Activated T-cell treated with anti-CD3 and anti-CD28 coated beads, Interleukin-2, amount 50 U/mL, for 4 hours (primary cell): Measurements from ENCODE around the gene SIX6. TPM values are rescaled to one million over a fixed set of nuclear protein-coding genes. Genes with fewer than 3 reads are reported as not detected.

Source experiments
- ATAC-seq, 2 donors: fragments of 200-7000 bp; cut with Tn5 transposase; one replicate each; pipeline ENCODE4 v1.10.0; 2021
- DNase-seq: peaks from one replicate; pipeline ENCODE4 v3.0.0-alpha.2; 2020
- H3K27me3 Mint-ChIP-seq: one replicate; pipeline ENCODE4 v1.8.0; 2021; ENCODE audit warnings: low read depth, mixed read lengths
- H3K36me3 Mint-ChIP-seq: one replicate; pipeline ENCODE4 v1.8.0; 2022; ENCODE audit warnings: mixed read lengths; ENCODE audit not compliant: insufficient read depth
- H3K4me1 Mint-ChIP-seq: one replicate; pipeline ENCODE4 v1.8.0; 2021; ENCODE audit warnings: low read depth, mixed read lengths
- H3K4me3 Mint-ChIP-seq: one replicate; pipeline ENCODE4 v1.8.0; 2021; ENCODE audit warnings: mild to moderate bottlenecking, moderate library complexity, mixed read lengths
- H3K9me3 Mint-ChIP-seq: one replicate; pipeline ENCODE4 v1.8.0; 2021; ENCODE audit warnings: mixed read lengths
- total RNA-seq, 3 donors: library from RNA; stranded (reverse); gene quantifications; one replicate each; pipeline ENCODE4 v1.2.1, GENCODE V29; 2021

SIX6 gene
- total RNA-seq, 3 donors from 2014 or later = not detected

GRCh38 chr14:60508363-60508706 lies 611 bp upstream of the SIX6 start:
- no peak for ATAC-seq
- no peak overlapping the region for H3K4me3 Mint-ChIP-seq
- H3K27me3 Mint-ChIP-seq = peaks cover 83% of the 10 kb centered on the region
- H3K36me3 Mint-ChIP-seq = no peaks in the 10 kb centered on the region
- H3K9me3 Mint-ChIP-seq = no peaks in the 10 kb centered on the region
- DNase-seq = no peak
- H3K4me1 Mint-ChIP-seq = peaks cover 15% of the 10 kb centered on the region

- ATAC-seq (no peak), DNase-seq (no peak)
- H3K4me3 Mint-ChIP-seq = no peak overlapping the region
- no peaks in the 10 kb centered on the region for H3K36me3 Mint-ChIP-seq
- H3K4me1 Mint-ChIP-seq = peaks cover 19% of the 10 kb centered on the region
- H3K9me3 Mint-ChIP-seq = no peaks in the 10 kb centered on the region
- peaks cover 81% of the 10 kb centered on the region for H3K27me3 Mint-ChIP-seq
Measured at GRCh38 chr14:60509438-60510253, 700 bp downstream of the SIX6 start.

DNA sequence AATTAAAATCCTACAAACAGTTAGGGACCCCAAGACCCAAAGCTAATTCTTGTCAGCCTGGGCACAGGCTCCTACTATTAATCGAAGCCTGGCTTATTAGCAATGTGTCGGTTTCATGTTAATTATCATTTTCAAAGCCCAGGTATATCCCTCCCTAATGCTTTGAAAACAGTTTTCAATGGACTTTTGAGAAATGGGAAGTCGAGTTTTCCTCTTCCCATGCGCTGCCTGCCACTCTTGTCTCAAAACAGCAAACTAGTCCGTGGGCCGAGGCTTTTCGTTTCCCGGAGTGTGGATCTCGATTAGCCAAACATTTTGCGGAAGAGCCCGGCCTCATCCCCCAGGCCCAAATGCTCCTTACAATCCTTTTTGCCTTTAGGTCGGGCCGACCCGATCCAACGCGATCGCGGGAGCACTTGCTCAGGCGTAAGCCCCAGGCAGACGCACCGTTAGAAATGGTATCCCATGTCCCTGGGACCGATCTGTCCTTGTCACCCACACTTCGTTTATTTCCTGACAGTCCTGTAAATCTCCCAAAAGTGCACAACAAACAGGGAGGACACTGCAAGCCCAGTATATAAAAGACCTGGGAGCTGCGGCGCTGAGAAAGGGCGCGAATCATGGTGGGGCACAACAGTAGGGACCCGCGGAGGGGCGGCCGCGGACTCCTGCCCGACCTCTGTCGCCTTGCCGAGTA lies 1.5 kb downstream of the SIX6 start:
- Mint-ChIP-seq H3K4me1 (peaks cover 21% of the 10 kb centered on the region), H3K9me3 (no peaks in the 10 kb centered on the region), H3K36me3 (no peaks in the 10 kb centered on the region), H3K27me3 (peaks cover 81% of the 10 kb centered on the region), H3K4me3 (no peak overlapping the region)
- no peak for ATAC-seq
- no peak for DNase-seq

- Mint-ChIP-seq H3K9me3 (no peaks in the 10 kb centered on the region), H3K36me3 (no peaks in the 10 kb centered on the region), H3K4me3 (no peak overlapping the region), H3K4me1 (peaks cover 23% of the 10 kb centered on the region), H3K27me3 (peaks cover 80% of the 10 kb centered on the region)
- ATAC-seq (no peak), DNase-seq (no peak)
Measured at GRCh38 chr14:60510951-60511599, 2.1 kb downstream of the SIX6 start.

GRCh38 chr14:60512126-60512525 lies 3.2 kb downstream of the SIX6 start:
- ATAC-seq = no peak
- no peak for DNase-seq
- Mint-ChIP-seq H3K27me3 (peaks cover 80% of the 10 kb centered on the region), H3K36me3 (no peaks in the 10 kb centered on the region), H3K9me3 (no peaks in the 10 kb centered on the region), H3K4me1 (peaks cover 26% of the 10 kb centered on the region), H3K4me3 (no peak overlapping the region)

- DNase-seq (no peak), ATAC-seq (no peak)
- Mint-ChIP-seq H3K4me1 (peaks cover 24% of the 10 kb centered on the region), H3K4me3 (no peak overlapping the region), H3K9me3 (no peaks in the 10 kb centered on the region), H3K36me3 (no peaks in the 10 kb centered on the region), H3K27me3 (peaks cover 77% of the 10 kb centered on the region)
Measured at GRCh38 chr14:60512973-60513571, 4.1 kb downstream of the SIX6 start.

- Mint-ChIP-seq H3K9me3 (no peaks in the 10 kb centered on the region), H3K4me1 (peaks cover 23% of the 10 kb centered on the region), H3K36me3 (no peaks in the 10 kb centered on the region), H3K27me3 (peaks cover 70% of the 10 kb centered on the region), H3K4me3 (no peak overlapping the region)
- no peak for ATAC-seq
- no peak for DNase-seq
Measured at GRCh38 chr14:60514378-60514740, 5.4 kb downstream of the SIX6 start.

DNA sequence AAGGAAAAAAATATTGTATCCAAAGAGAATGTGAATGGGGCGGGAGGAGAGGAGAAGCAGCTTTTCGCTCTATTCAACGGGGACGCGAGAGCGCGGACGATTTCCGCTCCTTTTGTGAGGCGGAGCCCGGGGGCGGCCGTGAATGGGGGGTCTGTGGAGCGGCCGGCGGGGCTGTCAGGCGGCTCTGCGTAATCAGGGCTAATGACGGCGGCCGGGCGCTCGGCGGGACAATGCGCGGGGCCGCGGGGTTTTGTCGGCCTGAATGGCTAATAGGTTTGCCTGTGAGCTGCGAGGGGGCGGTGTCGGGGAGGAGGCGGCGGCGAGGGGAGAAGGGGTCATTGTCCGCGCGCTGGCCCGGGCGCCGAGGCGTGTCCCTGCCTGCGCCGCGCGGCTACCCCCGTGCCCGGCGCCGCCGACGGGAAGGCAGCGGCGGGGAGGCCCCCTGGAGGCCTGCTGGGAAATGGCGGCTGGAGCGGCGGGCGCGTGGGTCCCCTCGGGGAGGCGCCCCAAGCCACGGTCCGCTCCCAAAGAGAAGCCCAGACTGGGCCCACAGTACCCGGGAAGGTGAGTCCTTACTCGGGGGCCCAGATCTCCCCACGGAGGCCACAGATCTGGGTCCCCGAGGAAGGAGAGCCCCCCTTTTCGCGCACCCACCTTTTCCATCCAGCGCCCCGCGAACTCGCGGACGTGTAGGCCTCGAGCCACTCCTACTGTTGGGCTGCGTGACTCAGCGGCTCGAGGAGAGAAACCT lies 6.0 kb downstream of the SIX6 start:
- Mint-ChIP-seq H3K9me3 (no peaks in the 10 kb centered on the region), H3K4me1 (peaks cover 18% of the 10 kb centered on the region), H3K36me3 (no peaks in the 10 kb centered on the region), H3K27me3 (peaks cover 66% of the 10 kb centered on the region), H3K4me3 (peak overlapping the region; percentile 35)
- DNase-seq = no peak
- ATAC-seq = peak; percentile 64 to 72

- no peaks in the 10 kb centered on the region for H3K36me3 Mint-ChIP-seq
- peaks cover 14% of the 10 kb centered on the region for H3K4me1 Mint-ChIP-seq
- peaks cover 59% of the 10 kb centered on the region for H3K27me3 Mint-ChIP-seq
- H3K9me3 Mint-ChIP-seq = no peaks in the 10 kb centered on the region
- DNase-seq = no peak
- peak overlapping the region; percentile 11 for H3K4me3 Mint-ChIP-seq
- ATAC-seq = peak; percentile 31 to 33
Measured at GRCh38 chr14:60515511-60516289, 6.8 kb downstream of the SIX6 start.

DNA sequence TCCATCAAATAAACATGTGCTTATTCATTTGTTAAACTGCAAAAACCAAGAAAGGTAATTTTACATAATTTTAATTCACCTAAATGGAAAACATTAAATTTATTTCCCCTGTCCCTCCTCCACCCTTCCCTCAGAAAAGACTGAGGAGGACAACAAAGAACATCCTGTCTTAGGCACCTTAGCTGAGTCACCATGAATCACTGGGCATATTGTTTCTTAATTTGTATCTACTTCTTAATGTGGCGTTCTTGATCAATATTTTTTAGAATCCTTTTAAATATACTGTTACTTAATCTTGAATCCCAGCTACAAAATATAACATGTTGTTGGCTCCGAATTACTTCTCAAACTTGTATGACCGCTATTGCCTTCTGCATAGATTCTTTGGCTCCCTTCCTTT lies 23.5 kb downstream of the SIX6 start:
- ATAC-seq (no peak), DNase-seq (no peak)
- H3K27me3 Mint-ChIP-seq = peaks cover 21% of the 10 kb centered on the region
- no peak overlapping the region for H3K4me3 Mint-ChIP-seq
- H3K36me3 Mint-ChIP-seq = no peaks in the 10 kb centered on the region
- H3K4me1 Mint-ChIP-seq = no peaks in the 10 kb centered on the region
- peaks cover 5% of the 10 kb centered on the region for H3K9me3 Mint-ChIP-seq

DNA sequence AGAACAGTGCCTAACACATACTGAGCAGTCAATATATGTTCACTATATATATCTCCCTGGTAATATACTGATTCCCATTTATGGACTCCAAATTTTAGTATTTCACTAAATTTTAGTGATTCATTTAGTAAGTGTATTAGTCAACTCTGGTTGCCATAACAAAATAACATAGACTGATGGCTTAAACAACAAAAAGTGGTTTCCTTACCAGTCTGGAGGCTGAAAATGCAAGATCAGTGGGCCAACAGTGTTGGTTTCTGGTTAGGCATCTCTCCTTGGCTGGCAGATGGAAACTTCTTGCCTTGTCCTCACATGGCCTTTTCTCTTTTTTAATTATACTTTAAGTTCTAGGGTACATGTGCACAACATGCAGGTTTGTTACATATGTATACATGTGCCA lies 28.7 kb downstream of the SIX6 start:
- ATAC-seq = no peak
- no peak overlapping the region for H3K4me3 Mint-ChIP-seq

DNA sequence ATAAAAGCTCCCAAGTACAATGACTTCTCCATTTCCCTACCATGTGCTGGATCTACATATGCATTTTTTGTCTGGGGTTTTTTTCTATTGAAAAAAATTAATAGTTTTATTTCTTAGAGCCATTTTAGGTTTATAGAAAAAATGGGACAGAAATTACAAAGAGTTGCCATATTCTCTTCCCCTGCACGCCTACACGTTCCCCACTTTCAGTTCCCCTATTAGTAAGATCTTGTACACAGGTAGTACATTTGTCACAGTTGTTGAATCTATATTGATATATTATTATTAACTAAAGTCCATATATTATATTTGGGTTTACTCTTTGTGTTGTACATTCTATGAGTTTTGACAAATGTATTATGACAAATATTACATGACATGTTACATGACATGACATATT lies 35.7 kb downstream of the SIX6 start:
- Mint-ChIP-seq H3K36me3 (no peaks in the 10 kb centered on the region), H3K9me3 (peaks cover 13% of the 10 kb centered on the region), H3K4me3 (no peak overlapping the region), H3K27me3 (peaks cover 13% of the 10 kb centered on the region), H3K4me1 (no peaks in the 10 kb centered on the region)
- ATAC-seq (no peak), DNase-seq (no peak)

More for the DNA sequence above, 28.7 kb downstream of the SIX6 start:
- Mint-ChIP-seq H3K4me1 (no peaks in the 10 kb centered on the region), H3K36me3 (no peaks in the 10 kb centered on the region), H3K27me3 (peaks cover 5% of the 10 kb centered on the region), H3K9me3 (no peaks in the 10 kb centered on the region)
- DNase-seq = no peak

DNA sequence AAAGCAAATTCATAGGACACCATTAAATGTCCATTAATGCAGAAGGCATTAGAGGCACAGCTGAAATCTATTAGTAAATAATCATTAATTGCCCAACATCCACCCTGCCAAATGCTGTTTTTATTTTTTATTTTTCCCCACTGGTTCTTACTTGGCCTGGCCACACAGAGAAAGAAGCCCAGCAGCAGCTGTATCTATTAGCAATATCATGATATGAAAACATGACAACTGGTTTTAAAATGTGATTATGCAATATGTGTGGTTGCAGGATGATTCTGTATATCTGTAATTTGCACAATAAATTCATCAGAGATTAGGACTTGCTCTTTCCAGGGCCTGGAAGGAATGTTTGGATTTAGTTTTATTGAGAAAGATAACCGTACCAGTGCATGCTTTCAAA lies 44.9 kb downstream of the SIX6 start:
- Mint-ChIP-seq H3K27me3 (peaks cover 23% of the 10 kb centered on the region), H3K4me1 (no peaks in the 10 kb centered on the region), H3K9me3 (peaks cover 2% of the 10 kb centered on the region), H3K36me3 (no peaks in the 10 kb centered on the region), H3K4me3 (no peak overlapping the region)
- no peak for DNase-seq
- ATAC-seq = no peak
